Measurements from ENCODE around the gene CACNA2D3. TPM values are rescaled to one million over a fixed set of nuclear protein-coding genes. Genes with fewer than 3 reads are reported as not detected.

Gene CACNA2D3
- total RNA-seq, 1 donor from 2014 or later = not detected

DNA sequence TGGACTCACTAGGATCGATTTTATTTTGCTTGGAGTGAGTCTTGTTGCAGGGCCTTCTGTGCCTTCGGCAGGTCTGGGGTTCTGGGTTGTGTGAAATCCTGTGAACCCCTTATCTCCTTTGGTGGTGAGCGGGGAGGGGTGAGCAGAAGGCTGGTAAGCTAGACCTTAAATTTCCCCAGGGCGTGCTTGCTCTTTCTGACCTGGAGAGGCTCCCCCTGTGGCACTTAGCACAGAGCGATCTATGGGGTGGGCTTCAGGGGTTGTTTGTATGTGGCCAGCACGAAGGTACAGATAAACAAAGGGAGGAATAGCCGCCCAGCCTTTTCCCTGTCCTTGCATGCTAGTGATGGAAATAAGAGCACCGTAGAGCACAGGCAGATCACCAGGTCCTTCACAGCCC is 11.8 kb downstream of the CACNA2D3 start:
- intact Hi-C loops (cut with micrococcal nuclease) = no loop called here
- H3K36me3 Mint-ChIP-seq (ENCODE audit: low read depth) = no peaks in the 10 kb centered on the region
- H3K4me3 Mint-ChIP-seq = no peak overlapping the region
- no peak for DNase-seq (ENCODE audit: low spot score)
- H3K27ac Mint-ChIP-seq = no peak overlapping the region
- H3K4me1 Mint-ChIP-seq (ENCODE audit: low read depth) = no peaks in the 10 kb centered on the region
- H3K27me3 Mint-ChIP-seq (ENCODE audit: insufficient read depth) = no peaks in the 10 kb centered on the region
- H3K9me3 Mint-ChIP-seq = no peaks in the 10 kb centered on the region

DNA sequence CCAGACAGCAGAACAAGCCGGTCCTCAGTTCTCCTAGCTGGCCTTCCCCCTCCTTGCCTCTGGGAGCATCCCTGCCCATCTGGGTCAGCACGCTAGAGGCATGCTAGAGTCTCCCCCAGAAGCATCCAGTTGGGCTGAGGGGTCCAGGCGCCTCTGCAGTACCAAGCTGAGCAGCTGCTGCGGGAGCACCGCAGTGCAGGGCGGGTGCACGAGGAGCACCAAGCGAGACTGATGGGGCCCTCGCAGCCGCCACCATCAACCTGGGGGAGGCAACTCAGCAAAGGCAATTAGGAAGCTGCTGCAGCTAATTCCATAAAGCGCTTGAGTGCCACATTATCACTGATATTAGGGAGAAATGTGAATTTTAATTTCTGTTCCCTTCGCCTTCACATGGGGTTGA is 12.4 kb downstream of the CACNA2D3 start:
- DNase-seq (ENCODE audit: low spot score) = no peak
- no peak overlapping the region for H3K27ac Mint-ChIP-seq
- no peak overlapping the region for H3K4me3 Mint-ChIP-seq
- no peaks in the 10 kb centered on the region for H3K36me3 Mint-ChIP-seq (ENCODE audit: low read depth)
- no peaks in the 10 kb centered on the region for H3K4me1 Mint-ChIP-seq (ENCODE audit: low read depth)
- intact Hi-C loops (cut with micrococcal nuclease) = no loop called here
- no peaks in the 10 kb centered on the region for H3K27me3 Mint-ChIP-seq (ENCODE audit: insufficient read depth)
- H3K9me3 Mint-ChIP-seq = no peaks in the 10 kb centered on the region

DNA sequence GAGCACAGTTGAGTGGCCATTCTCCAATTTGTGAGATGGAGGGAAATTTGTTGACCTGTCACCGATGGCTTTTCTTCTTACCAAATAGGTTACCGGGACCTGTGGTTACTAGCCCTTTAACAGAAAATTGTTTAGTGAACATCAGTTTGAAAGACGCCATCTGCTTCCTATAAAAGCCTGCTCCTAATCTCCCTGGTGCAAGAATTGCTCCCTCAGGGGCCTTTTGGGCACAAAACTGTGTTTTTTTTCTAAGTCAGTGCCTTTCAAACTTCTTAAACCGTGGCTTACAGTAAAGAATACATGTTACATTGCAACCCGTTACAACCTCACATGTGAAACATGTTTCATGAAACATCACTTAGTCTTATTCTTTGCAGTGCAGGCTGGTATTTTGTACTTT is 15.0 kb downstream of the CACNA2D3 start:
- intact Hi-C loops (cut with micrococcal nuclease) = no loop called here

DNA sequence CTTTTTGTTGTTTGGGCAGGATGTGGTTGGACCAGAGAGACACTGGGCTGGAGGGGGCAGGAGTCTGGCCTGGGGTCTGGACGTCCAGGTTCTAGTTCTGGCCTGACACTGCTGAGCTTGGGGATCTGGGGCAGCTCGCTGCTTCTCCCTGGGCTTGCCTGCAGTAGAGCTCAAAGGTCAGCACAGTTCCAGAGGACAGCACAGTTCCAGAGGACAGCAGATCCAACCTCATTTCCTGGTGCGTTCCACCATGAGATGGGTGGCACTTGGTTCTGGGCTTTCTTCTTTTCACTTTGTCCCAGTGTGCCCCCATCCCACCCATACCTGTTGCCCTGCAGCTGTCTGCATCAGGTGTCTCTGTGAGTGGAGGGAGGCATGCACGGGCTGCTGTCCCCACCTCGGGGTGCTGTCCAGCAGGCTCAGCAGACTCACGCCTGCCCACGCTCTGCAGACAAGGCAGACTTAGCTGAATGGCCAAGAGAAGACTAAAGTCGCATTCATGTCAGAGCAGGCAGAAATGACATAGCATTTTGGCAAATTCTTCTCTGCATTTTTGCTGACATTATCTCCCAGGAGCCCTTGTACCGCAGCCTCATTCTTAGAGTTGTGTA is 16.7 kb downstream of the CACNA2D3 start:
- no peak for DNase-seq (ENCODE audit: low spot score)
- H3K36me3 Mint-ChIP-seq (ENCODE audit: low read depth) = no peaks in the 10 kb centered on the region
- intact Hi-C loops (cut with micrococcal nuclease) = no loop called here
- no peaks in the 10 kb centered on the region for H3K4me1 Mint-ChIP-seq (ENCODE audit: low read depth)
- H3K27ac Mint-ChIP-seq = no peak overlapping the region
- no peaks in the 10 kb centered on the region for H3K9me3 Mint-ChIP-seq
- H3K27me3 Mint-ChIP-seq (ENCODE audit: insufficient read depth) = no peaks in the 10 kb centered on the region
- no peak overlapping the region for H3K4me3 Mint-ChIP-seq

More for the DNA sequence above, 15.0 kb downstream of the CACNA2D3 start:
- Mint-ChIP-seq H3K36me3 (ENCODE audit: low read depth) (no peaks in the 10 kb centered on the region), H3K4me1 (ENCODE audit: low read depth) (no peaks in the 10 kb centered on the region), H3K27ac (no peak overlapping the region), H3K9me3 (no peaks in the 10 kb centered on the region), H3K27me3 (ENCODE audit: insufficient read depth) (no peaks in the 10 kb centered on the region), H3K4me3 (no peak overlapping the region)
- DNase-seq (ENCODE audit: low spot score) = no peak

DNA sequence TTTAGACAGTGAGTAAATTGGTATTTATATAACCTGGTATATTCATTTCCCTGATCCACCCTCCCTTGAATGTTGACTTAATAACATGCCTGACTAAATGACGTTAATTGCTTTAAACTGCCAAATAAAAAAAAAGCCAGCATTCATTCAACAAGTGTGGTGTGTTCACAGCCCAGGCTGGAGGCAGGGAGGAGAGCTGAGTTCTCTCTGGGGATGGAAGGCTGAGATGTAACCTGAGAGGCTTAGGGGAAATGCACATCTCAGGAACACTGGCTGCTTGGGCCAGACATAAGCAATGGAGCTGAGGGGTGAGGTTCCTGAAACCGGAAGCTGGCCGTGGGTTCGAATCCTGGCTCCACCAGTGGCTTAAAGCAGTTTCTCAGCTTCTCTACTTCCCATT is 17.3 kb downstream of the CACNA2D3 start:
- intact Hi-C loops (cut with micrococcal nuclease) = no loop called here

DNA sequence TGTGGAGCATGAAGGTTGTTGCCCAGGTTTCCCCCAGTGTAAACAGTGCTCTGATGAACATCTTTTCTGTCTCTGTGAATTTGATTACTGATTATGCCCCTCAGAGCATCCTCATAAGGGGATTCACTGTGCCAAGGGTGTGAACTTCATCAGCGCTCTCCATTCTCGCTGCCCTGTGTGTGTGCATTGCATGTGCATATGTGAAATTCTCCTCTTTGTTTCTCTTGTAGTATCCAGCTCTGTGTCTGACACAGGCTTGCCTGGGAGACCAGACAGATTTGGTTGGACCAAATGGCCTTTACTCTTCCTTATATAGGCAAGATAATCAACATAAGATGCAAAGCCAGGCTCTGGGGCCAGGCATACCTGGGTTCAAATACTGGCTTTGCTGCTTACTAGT is 21.9 kb downstream of the CACNA2D3 start:
- Mint-ChIP-seq H3K27ac (no peak overlapping the region), H3K4me1 (ENCODE audit: low read depth) (no peaks in the 10 kb centered on the region), H3K36me3 (ENCODE audit: low read depth) (no peaks in the 10 kb centered on the region), H3K4me3 (no peak overlapping the region), H3K9me3 (no peaks in the 10 kb centered on the region), H3K27me3 (ENCODE audit: insufficient read depth) (no peaks in the 10 kb centered on the region)
- DNase-seq (ENCODE audit: low spot score) = no peak
- intact Hi-C loops (cut with micrococcal nuclease) = no loop called here

More for the DNA sequence above, 17.3 kb downstream of the CACNA2D3 start:
- Mint-ChIP-seq H3K9me3 (no peaks in the 10 kb centered on the region), H3K4me1 (ENCODE audit: low read depth) (no peaks in the 10 kb centered on the region), H3K27me3 (ENCODE audit: insufficient read depth) (no peaks in the 10 kb centered on the region), H3K27ac (no peak overlapping the region), H3K4me3 (no peak overlapping the region), H3K36me3 (ENCODE audit: low read depth) (no peaks in the 10 kb centered on the region)
- DNase-seq (ENCODE audit: low spot score) = no peak

DNA sequence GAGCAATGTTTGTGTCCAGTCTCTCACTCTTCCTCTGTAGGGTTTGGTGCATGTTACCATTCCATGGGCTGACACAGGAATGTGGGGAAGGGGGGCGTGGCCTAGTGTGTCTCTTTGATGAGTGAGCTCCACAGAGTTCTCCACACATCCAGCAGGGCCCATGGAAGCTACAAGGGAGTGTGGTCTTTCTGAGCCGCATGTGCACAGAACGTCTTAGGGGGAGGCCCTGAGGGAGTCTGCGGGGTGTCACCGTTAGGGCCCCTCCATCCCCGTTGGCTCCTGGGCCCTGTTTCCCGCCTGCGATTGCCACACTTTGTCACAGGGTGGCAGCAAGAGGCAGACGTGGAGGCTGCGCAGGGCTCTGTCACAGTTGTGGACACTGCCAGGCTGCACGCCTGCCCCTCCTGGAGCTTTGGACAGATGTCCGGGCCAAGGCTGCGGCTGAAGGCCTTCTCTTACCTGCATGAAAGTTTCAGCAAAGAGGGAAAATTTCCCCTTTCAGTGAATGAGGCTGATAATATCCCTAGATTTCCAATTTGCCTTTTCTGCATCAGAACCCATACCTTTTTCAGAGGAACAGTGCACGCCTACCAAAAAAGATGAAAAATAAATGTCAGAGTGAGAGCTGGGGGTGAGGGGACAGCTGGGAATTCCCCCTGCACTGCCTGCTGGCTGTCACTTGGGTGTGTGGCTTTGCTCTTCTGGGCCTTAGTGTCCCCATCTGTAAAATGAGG is 24.3 kb downstream of the CACNA2D3 start:
- Mint-ChIP-seq H3K4me3 (no peak overlapping the region), H3K27ac (no peak overlapping the region), H3K27me3 (ENCODE audit: insufficient read depth) (no peaks in the 10 kb centered on the region), H3K9me3 (no peaks in the 10 kb centered on the region), H3K36me3 (ENCODE audit: low read depth) (no peaks in the 10 kb centered on the region), H3K4me1 (ENCODE audit: low read depth) (no peaks in the 10 kb centered on the region)
- no peak for DNase-seq (ENCODE audit: low spot score)
- intact Hi-C loops (cut with micrococcal nuclease) = no loop called here

DNA sequence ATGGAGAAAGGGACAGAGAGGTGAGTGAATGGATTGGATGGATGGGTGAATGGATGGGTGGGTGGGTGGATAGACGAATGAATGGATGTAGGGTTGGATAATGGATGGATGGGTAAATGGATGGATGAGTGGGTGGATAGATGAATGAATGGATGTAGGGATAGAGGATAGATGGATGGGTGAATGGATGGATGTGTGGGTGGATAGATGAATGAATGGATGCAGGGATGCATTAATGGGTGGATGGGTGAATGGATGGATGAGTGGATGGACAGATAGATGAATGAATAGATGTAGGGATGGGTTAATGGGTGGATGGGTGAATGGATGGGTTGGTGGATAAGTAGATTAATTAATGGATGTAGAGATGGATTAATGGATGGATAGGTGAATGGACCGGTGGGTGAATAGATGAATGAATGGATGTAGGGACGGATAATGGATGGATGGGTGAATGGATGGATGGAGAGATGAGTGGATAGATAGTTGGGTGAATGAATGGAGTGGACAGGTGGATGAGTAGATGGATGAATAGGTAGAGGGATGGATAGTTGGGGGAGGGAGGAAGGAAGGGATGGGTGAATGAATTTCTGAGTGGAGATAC is 28.6 kb downstream of the CACNA2D3 start:
- no peak overlapping the region for H3K27ac Mint-ChIP-seq
- no peaks in the 10 kb centered on the region for H3K36me3 Mint-ChIP-seq (ENCODE audit: low read depth)
- no peak overlapping the region for H3K4me3 Mint-ChIP-seq
- no peaks in the 10 kb centered on the region for H3K4me1 Mint-ChIP-seq (ENCODE audit: low read depth)
- H3K9me3 Mint-ChIP-seq = no peaks in the 10 kb centered on the region
- DNase-seq (ENCODE audit: low spot score) = no peak
- no peaks in the 10 kb centered on the region for H3K27me3 Mint-ChIP-seq (ENCODE audit: insufficient read depth)
- intact Hi-C loops (cut with micrococcal nuclease) = no loop called here

DNA sequence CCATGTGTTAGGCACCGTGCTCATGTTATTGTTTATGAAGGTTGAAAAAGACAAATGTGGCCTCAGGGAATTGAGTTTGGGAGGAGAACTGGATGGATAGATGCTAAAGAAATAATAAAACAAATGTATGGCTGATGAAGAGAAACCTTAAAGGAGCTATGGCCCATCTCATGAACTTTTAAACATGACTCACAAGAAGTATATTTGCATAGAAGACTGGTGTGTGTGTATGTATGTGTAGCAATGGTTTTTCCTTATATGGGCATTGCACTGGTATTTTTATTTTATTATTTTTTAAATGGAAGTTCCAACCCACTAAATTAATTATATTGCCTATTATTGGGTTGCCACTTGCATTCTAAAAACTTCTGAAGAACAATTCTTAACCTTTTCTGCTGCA is 31.1 kb downstream of the CACNA2D3 start:
- no peak for DNase-seq (ENCODE audit: low spot score)
- Mint-ChIP-seq H3K27me3 (ENCODE audit: insufficient read depth) (no peaks in the 10 kb centered on the region), H3K4me3 (no peak overlapping the region), H3K9me3 (no peaks in the 10 kb centered on the region), H3K36me3 (ENCODE audit: low read depth) (no peaks in the 10 kb centered on the region), H3K27ac (no peak overlapping the region), H3K4me1 (ENCODE audit: low read depth) (no peaks in the 10 kb centered on the region)
- intact Hi-C loops (cut with micrococcal nuclease) = no loop called here

DNA sequence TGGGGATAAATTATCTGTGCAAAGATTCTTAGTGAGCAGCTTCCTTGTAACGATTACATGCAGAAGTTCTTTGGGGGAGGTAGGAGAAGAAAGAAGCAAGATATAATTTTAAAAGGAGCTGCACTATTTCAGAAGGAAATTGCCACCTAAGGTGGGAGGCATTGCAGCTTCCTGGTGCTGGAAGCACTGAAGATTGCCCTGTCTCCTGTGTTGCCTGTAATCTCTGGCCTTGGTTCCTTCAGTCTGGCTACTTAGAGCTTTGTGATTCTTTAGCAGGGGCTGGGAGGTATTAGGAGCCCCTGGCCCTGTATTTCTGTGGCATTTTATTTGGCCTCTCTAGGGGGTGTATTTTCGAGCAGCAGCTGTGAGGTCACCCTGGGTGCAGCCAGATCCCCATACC is 35.5 kb downstream of the CACNA2D3 start:
- Mint-ChIP-seq H3K4me1 (ENCODE audit: low read depth) (no peaks in the 10 kb centered on the region), H3K36me3 (ENCODE audit: low read depth) (no peaks in the 10 kb centered on the region), H3K9me3 (no peaks in the 10 kb centered on the region), H3K4me3 (no peak overlapping the region), H3K27me3 (ENCODE audit: insufficient read depth) (no peaks in the 10 kb centered on the region), H3K27ac (no peak overlapping the region)
- intact Hi-C loops (cut with micrococcal nuclease) = no loop called here
- DNase-seq (ENCODE audit: low spot score) = no peak

DNA sequence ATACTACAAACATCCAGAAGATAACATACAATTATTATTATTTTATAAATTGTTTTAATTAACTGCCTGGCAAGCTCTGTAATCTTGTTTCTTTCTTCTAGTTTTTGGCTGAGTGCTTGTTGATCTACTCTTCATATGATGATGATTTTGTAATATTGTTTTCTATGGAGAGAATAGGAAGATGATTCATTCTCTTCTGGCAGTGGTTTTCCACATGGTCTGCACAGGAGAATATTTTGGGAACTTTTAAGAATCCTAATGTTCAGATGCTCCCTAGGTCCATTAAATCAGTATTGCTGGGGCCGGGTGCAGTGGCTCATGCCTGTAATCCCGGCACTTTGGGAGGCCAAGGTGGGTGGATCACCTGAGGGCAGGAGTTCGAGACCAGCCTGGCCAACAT is 37.6 kb downstream of the CACNA2D3 start:
- Mint-ChIP-seq H3K27ac (no peak overlapping the region), H3K4me1 (ENCODE audit: low read depth) (no peaks in the 10 kb centered on the region), H3K4me3 (no peak overlapping the region), H3K9me3 (no peaks in the 10 kb centered on the region), H3K27me3 (ENCODE audit: insufficient read depth) (no peaks in the 10 kb centered on the region), H3K36me3 (ENCODE audit: low read depth) (no peaks in the 10 kb centered on the region)
- DNase-seq (ENCODE audit: low spot score) = no peak
- intact Hi-C loops (cut with micrococcal nuclease) = no loop called here

DNA sequence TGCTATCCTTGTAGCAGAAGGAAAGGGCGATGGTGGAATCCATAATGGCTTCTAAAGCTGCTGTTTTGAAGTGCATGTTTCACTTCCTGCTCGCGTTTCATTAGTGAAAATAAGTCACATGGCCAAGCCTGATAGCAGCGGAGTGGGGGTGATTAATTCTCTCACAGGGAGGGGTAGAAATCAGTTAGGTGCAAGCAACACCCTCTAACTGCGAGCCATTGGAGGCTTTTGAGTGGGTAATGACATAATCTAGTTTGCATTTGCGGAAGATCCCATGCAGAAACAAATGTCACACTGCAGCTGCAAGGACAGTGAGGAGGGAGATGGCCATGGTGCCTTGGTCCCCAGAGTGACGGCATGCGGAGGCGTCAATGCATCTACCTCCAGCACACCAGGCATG is 41.1 kb downstream of the CACNA2D3 start:
- H3K27me3 Mint-ChIP-seq (ENCODE audit: insufficient read depth) = no peaks in the 10 kb centered on the region
- H3K4me1 Mint-ChIP-seq (ENCODE audit: low read depth) = no peaks in the 10 kb centered on the region
- DNase-seq (ENCODE audit: low spot score) = no peak
- H3K27ac Mint-ChIP-seq = no peak overlapping the region
- intact Hi-C loops (cut with micrococcal nuclease) = no loop called here
- H3K4me3 Mint-ChIP-seq = no peak overlapping the region
- H3K36me3 Mint-ChIP-seq (ENCODE audit: low read depth) = no peaks in the 10 kb centered on the region
- no peaks in the 10 kb centered on the region for H3K9me3 Mint-ChIP-seq

DNA sequence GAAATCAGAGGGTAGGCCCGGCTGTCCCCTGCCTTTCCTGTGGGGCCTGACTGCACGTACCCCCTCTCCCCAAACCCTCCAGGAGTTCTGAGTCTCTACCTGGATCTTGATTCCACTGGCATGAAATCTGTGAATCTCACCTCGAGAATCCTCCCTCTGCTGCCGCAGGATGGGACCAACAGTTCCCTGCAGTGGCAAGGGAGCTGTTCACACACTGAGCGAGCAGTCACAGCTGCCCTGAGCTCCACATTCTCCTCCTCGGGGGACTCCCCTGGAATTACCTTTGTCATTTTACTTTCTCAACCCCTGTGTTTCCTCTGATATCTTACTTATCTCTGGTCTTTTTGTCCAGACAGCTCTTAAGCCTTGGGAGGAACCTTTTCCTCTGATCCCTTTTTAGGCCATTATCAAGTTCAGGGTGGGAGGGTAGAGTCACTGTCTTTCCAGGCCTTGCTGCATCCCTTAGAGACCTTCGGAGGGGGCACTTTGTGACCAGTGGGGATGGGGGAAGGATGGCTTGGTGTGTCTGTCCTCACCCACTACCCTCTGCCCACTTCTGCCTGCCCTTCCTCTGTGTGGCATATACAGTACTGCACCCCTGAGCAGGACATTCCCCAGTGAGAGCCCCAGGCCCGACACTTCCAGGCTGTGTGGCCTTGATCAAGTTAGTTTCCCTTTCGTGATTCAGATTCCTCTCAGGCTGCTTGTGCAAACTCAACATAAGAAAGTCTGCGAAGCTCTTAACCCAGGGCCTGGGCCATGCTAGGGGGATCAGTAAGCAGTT is 42.0 kb downstream of the CACNA2D3 start:
- no peaks in the 10 kb centered on the region for H3K36me3 Mint-ChIP-seq (ENCODE audit: low read depth)
- H3K9me3 Mint-ChIP-seq = no peaks in the 10 kb centered on the region
- no peaks in the 10 kb centered on the region for H3K4me1 Mint-ChIP-seq (ENCODE audit: low read depth)
- H3K27ac Mint-ChIP-seq = no peak overlapping the region
- DNase-seq (ENCODE audit: low spot score) = no peak
- H3K27me3 Mint-ChIP-seq (ENCODE audit: insufficient read depth) = no peaks in the 10 kb centered on the region
- no peak overlapping the region for H3K4me3 Mint-ChIP-seq
- intact Hi-C loops (cut with micrococcal nuclease) = no loop called here
